ENCODE measurements around the gene ZNF407.

The ZNF407 gene

DNA sequence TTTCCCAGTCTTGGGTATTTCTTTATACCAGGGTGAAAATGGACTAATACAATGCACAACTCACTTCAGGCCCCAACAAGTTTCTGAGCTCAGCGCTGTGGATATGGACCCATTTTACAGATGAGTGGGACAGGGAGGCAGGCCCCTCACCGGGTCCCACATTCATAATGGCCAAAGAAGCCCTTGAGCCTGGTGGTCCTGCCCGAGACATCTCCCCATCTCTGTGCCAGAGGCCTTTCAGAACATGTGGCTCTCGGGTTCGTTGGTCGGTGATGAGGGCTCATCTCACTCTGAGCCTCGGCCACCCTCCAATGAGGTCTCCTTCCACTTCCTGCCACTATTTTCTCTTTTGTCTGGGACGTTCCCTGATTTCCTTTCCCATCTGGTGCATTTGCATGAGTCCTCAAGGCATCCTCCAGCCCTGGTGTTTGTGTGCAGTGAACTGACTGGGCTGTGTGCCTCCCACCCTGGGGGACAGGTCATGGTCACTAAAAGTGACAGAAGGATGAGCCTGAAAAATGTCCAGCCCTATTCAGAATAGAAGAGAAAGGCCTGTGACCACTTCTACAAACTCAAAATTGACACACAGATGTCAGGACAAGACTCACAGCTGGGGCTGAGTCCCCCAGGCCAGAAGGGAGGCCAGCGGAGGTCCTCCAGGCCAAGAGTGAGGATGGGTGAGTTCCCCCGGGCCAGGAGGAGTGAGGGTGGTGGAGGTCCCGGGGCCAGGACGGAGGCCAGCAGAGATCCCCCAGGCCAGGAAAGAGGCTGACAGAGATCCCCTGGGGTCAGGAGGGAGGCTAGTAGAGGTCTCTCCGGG lies 476.7 kb downstream of the ZNF407 start:
- Histone ChIP-seq H3K9me2 (replicated peaks; ENCODE audit: insufficient read depth, low read length) (no peaks in the 10 kb centered on the region), H3K9ac (ENCODE audit: low read length) (no peak overlapping the region), H3K27me3 (replicated peaks; ENCODE audit: insufficient read depth, low read length) (no peaks in the 10 kb centered on the region), H3K4me1 (ENCODE audit: low read length) (no peaks in the 10 kb centered on the region), H3K9me3 (replicated peaks; ENCODE audit: insufficient read depth, low read length) (no peaks in the 10 kb centered on the region), H3K36me3 (replicated peaks; ENCODE audit: insufficient read depth, low read length) (no peaks in the 10 kb centered on the region), H3K27ac (ENCODE audit: low read length) (no peak overlapping the region), H2AFZ (ENCODE audit: low read length) (no peak overlapping the region), H4K20me1 (ENCODE audit: insufficient read depth, low read length) (no peaks in the 10 kb centered on the region), H3K4me2 (ENCODE audit: low read depth, low read length) (no peak overlapping the region), H3K79me2 (ENCODE audit: low read length) (no peaks in the 10 kb centered on the region), H3K4me3 (ENCODE audit: low read length) (no peak overlapping the region), H3F3A (ENCODE audit: insufficient read depth, low read length) (no peaks in the 10 kb centered on the region)
- no peak for DNase-seq
- TF ChIP-seq EZH2 (optimal IDR thresholded peaks at IDR 0.05; ENCODE audit: low read depth, low read length) (no peak), EZH2phosphoT487 (IDR thresholded peaks at IDR 0.05; ENCODE audit: low read length) (no peak)
- TF ChIP-seq, protein P1, sequence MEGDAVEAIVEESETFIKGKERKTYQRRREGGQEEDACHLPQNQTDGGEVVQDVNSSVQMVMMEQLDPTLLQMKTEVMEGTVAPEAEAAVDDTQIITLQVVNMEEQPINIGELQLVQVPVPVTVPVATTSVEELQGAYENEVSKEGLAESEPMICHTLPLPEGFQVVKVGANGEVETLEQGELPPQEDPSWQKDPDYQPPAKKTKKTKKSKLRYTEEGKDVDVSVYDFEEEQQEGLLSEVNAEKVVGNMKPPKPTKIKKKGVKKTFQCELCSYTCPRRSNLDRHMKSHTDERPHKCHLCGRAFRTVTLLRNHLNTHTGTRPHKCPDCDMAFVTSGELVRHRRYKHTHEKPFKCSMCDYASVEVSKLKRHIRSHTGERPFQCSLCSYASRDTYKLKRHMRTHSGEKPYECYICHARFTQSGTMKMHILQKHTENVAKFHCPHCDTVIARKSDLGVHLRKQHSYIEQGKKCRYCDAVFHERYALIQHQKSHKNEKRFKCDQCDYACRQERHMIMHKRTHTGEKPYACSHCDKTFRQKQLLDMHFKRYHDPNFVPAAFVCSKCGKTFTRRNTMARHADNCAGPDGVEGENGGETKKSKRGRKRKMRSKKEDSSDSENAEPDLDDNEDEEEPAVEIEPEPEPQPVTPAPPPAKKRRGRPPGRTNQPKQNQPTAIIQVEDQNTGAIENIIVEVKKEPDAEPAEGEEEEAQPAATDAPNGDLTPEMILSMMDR (IDR thresholded peaks at IDR 0.05; ENCODE audit: low read length): no peak

DNA sequence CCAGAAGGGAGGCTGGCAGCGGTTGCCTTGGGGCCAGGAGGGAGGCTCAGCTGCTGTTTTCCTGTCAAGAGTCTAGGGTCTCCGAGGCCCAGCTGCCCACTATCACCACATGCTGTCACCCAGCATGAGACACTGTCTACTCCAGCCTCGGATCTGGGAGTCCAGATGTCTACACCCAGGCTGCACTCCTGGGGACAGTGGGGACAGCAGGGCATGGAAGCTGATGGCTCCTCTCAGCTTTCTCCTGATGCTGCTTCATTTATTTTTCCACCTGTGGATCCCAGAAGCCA lies 477.3 kb downstream of the ZNF407 start:
- no peak overlapping the region for H3K27ac ChIP-seq (ENCODE audit: low read length)
- no peaks in the 10 kb centered on the region for H3K9me3 ChIP-seq (replicated peaks; ENCODE audit: insufficient read depth, low read length)
- H3K27me3 ChIP-seq (replicated peaks; ENCODE audit: insufficient read depth, low read length): no peaks in the 10 kb centered on the region
- no peaks in the 10 kb centered on the region for H3K4me1 ChIP-seq (ENCODE audit: low read length)
- no peaks in the 10 kb centered on the region for H3K36me3 ChIP-seq (replicated peaks; ENCODE audit: insufficient read depth, low read length)
- no peaks in the 10 kb centered on the region for H3K9me2 ChIP-seq (replicated peaks; ENCODE audit: insufficient read depth, low read length)
- no peaks in the 10 kb centered on the region for H3F3A ChIP-seq (ENCODE audit: insufficient read depth, low read length)
- no peak overlapping the region for H3K9ac ChIP-seq (ENCODE audit: low read length)
- TF ChIP-seq EZH2 (optimal IDR thresholded peaks at IDR 0.05; ENCODE audit: low read depth, low read length) (no peak), EZH2phosphoT487 (IDR thresholded peaks at IDR 0.05; ENCODE audit: low read length) (no peak)
- TF ChIP-seq, protein P1 (IDR thresholded peaks at IDR 0.05; ENCODE audit: low read length): no peak
- H2AFZ ChIP-seq (ENCODE audit: low read length): no peak overlapping the region
- no peak overlapping the region for H3K4me3 ChIP-seq (ENCODE audit: low read length)
- no peaks in the 10 kb centered on the region for H4K20me1 ChIP-seq (ENCODE audit: insufficient read depth, low read length)
- no peak overlapping the region for H3K4me2 ChIP-seq (ENCODE audit: low read depth, low read length)
- no peaks in the 10 kb centered on the region for H3K79me2 ChIP-seq (ENCODE audit: low read length)
- no peak for DNase-seq

GRCh38 chr18:75075429-75075841 lies 477.8 kb downstream of the ZNF407 start:
- Histone ChIP-seq H3K27ac (ENCODE audit: low read length) (no peak overlapping the region), H3K27me3 (replicated peaks; ENCODE audit: insufficient read depth, low read length) (no peaks in the 10 kb centered on the region), H2AFZ (ENCODE audit: low read length) (no peak overlapping the region), H4K20me1 (ENCODE audit: insufficient read depth, low read length) (no peaks in the 10 kb centered on the region), H3K9ac (ENCODE audit: low read length) (no peak overlapping the region), H3K9me3 (replicated peaks; ENCODE audit: insufficient read depth, low read length) (no peaks in the 10 kb centered on the region), H3K4me2 (ENCODE audit: low read depth, low read length) (no peak overlapping the region), H3K79me2 (ENCODE audit: low read length) (no peaks in the 10 kb centered on the region), H3K4me3 (ENCODE audit: low read length) (no peak overlapping the region), H3K4me1 (ENCODE audit: low read length) (no peaks in the 10 kb centered on the region), H3K36me3 (replicated peaks; ENCODE audit: insufficient read depth, low read length) (no peaks in the 10 kb centered on the region), H3F3A (ENCODE audit: insufficient read depth, low read length) (no peaks in the 10 kb centered on the region), H3K9me2 (replicated peaks; ENCODE audit: insufficient read depth, low read length) (no peaks in the 10 kb centered on the region)
- DNase-seq: no peak
- TF ChIP-seq, protein P1 (IDR thresholded peaks at IDR 0.05; ENCODE audit: low read length): no peak

All from MM.1S (cell line).